ENCODE data around the gene ZBTB38.

ZBTB38 gene

GRCh38 chr3:141370065-141370533, 1.8 kb downstream of the ZBTB38 start:
- DNase-seq, result no peak

GRCh38 chr3:141371882-141372281, 3.6 kb downstream of the ZBTB38 start:
- DNase-seq, result no peak

GRCh38 chr3:141372656-141373055, 4.4 kb downstream of the ZBTB38 start:
- DNase-seq, result no peak

GRCh38 chr3:141373232-141373631, 4.9 kb downstream of the ZBTB38 start:
- no peak for DNase-seq

- no peak for DNase-seq
Observed at GRCh38 chr3:141373768-141374526, 5.6 kb downstream of the ZBTB38 start.

GRCh38 chr3:141375381-141376301, 7.3 kb downstream of the ZBTB38 start:
- DNase-seq, result no peak

GRCh38 chr3:141377377-141377776, 9.1 kb downstream of the ZBTB38 start:
- no peak for DNase-seq

- DNase-seq, result no peak
Observed at GRCh38 chr3:141378556-141378955, 10.3 kb downstream of the ZBTB38 start.

- no peak for DNase-seq
Observed at GRCh38 chr3:141379250-141379966, 11.1 kb downstream of the ZBTB38 start.

- no peak for DNase-seq
Observed at GRCh38 chr3:141380279-141380678, 12.0 kb downstream of the ZBTB38 start.

- no peak for DNase-seq
Observed at GRCh38 chr3:141380987-141381386, 12.7 kb downstream of the ZBTB38 start.

- DNase-seq, result no peak
Observed at GRCh38 chr3:141382571-141382970, 14.3 kb downstream of the ZBTB38 start.

GRCh38 chr3:141383555-141384129, 15.3 kb downstream of the ZBTB38 start:
- no peak for DNase-seq

- DNase-seq, result no peak
Observed at GRCh38 chr3:141384157-141384556, 15.9 kb downstream of the ZBTB38 start.

- DNase-seq, result no peak
Observed at GRCh38 chr3:141384575-141384974, 16.3 kb downstream of the ZBTB38 start.

- DNase-seq, result no peak
Observed at GRCh38 chr3:141385406-141386125, 17.3 kb downstream of the ZBTB38 start.

- DNase-seq, result no peak
Observed at GRCh38 chr3:141386126-141386488, 17.8 kb downstream of the ZBTB38 start.

GRCh38 chr3:141386611-141387111, 18.4 kb downstream of the ZBTB38 start:
- no peak for DNase-seq

GRCh38 chr3:141387516-141387915, 19.2 kb downstream of the ZBTB38 start:
- no peak for DNase-seq

GRCh38 chr3:141388395-141388794, 20.1 kb downstream of the ZBTB38 start:
- no peak for DNase-seq

- no peak for DNase-seq
Observed at GRCh38 chr3:141388823-141389621, 20.7 kb downstream of the ZBTB38 start.

Measured in activated CD8-positive, alpha-beta memory T cell treated with anti-CD3 and anti-CD28 coated beads, Interleukin-2, amount 50 U/mL, for 48 hours (primary cell).